ENCODE measurements around the gene ZSCAN25.
"Not testable (repeated sequence)": the region's sequence is repeated elsewhere in the genome, so short reads cannot be mapped to it uniquely, and the experiment has no call there.

The ZSCAN25 gene

DNA sequence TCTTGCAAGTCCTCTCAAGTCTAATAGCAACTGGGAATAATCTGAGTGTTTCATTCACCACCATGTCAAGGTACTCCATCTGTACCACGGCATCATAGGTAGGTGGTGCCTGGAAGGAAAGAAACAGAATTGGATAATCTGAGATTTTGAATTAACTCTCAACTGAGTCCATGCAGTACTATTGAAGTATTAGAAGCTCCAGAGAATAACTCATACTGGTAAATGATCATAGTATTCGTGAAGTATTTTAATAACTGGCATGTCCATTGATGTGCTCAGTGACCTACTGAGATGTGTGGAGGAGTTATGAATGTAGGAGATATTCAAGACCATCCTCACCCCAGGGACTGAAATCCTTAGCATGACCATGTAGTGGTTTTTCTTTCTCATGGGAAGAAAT, 35.9 kb downstream of the ZSCAN25 start:
- no peak for DNase-seq

DNA sequence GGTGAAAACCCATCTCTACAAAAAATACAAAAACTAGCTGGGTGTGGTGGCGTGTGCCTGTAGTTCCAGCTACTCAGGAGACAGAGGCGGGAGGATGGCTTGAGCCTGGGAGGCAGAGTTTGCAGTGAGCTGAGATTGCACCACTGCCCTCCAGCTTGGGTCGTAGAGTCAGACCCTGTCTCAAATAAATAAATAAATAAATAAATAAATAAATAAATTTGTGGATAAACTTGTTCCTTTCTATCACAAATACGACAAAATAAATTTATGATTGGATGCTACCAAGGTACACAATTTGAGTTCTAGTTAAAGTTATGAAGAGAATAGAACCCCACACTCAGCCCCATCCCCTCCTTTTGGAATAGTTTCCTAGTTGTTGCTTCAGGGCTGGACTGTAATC, 36.5 kb downstream of the ZSCAN25 start:
- not testable (repeated sequence) for DNase-seq

DNA sequence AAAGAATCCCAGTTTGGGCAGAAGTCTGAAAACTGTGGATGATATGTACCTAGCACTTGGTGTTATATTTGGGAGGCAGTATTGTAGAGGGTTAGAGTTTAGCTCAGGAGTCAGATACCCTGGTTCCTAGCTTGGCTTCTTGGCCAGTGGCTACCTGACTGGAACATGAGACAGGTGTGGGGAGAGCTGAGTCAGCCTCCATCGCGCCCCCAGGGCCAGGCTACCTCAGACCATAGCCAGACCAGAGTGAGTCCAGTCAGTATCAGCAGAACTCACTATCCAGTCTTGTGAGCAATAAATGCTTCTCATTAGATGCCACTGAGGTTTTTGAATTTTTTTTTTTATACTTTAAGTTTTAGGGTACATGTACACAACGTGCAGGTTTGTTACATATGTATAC, 37.0 kb downstream of the ZSCAN25 start:
- no peak for DNase-seq

DNA sequence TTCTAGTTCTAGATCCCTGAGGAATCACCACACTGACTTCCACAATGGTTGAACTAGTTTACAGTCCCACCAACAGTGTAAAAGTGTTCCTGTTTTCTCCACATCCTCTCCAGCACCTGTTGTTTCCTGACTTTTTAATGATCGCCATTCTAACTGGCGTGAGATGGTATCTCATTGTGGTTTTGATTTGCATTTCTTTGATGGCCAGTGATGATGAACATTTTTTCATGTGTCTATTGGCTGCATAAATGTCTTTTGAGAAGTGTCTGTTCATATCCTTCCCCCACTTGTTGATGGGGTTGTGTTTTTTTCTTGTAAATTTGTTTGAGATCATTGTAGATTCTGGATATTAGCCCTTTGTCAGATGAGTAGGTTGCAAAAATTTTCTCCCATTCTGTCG, 37.9 kb downstream of the ZSCAN25 start:
- DNase-seq = not testable (repeated sequence)

DNA sequence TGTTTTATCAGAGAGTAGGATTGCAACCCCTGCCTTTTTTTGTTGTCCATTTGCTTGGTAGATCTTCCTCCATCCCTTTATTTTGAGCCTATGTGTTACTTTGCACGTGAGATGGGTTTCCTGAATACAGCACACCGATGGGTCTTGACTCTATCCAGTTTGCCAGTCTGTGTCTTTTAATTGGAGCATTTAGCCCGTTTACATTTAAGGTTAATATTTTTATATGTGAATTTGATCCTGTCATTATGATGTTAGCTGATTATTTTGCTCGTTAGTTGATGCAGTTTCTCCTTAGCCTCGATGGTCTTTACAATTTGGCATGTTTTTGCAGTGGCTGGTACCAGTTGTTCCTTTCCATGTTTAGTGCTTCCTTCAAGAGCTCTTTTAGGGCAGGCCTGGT, 41.1 kb downstream of the ZSCAN25 start:
- not testable (repeated sequence) for DNase-seq

DNA sequence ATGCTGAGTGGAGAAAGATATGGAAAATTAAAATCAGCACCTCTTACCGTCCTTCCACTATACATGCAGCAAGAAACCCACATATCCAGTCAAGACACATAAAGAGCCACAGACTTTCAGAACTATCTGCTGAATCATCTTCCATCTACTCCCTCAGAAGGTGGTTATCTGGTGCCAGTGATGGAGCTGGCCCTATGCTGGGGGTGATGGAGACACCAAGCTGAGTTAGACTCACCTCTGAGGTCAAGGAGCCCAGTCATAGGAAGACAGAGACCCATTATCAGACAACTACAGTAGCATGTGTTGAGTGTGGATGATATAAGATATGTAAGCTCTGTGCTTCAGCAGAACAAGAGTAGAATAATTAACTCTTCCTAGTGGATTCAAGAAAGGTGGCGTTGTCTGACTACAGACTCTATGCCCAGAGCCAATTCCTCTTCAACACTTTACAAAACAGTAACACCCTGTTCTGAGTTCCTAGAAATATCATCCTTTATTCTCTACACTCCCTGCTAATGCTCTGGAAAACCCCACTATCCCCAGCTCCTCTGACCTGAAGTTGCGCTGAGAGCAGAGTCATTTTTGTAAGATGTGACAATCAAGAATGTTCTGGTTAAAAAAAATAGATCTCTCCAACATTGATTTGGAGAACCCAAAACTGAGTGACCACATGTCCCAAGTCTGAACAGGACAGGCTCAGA, 48.7 kb downstream of the ZSCAN25 start:
- DNase-seq = no peak

DNA sequence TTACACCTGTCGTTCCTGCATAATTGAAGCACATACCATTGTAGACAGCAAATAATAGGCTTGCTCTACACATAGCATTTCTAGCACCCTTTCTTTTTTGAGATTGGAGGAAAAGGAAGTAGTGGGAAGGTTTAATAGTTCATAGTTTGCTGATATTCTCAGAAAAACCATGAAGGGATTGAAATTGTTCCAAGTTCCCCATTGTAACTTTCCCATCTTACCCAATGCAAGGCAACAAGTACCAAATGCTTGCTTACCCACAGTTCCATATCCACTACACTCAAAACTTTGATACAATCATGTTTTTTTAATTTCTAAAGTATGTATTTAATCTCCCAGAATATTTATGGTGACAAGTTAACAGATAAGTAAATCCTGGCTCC, 49.3 kb downstream of the ZSCAN25 start:
- DNase-seq = no peak

DNA sequence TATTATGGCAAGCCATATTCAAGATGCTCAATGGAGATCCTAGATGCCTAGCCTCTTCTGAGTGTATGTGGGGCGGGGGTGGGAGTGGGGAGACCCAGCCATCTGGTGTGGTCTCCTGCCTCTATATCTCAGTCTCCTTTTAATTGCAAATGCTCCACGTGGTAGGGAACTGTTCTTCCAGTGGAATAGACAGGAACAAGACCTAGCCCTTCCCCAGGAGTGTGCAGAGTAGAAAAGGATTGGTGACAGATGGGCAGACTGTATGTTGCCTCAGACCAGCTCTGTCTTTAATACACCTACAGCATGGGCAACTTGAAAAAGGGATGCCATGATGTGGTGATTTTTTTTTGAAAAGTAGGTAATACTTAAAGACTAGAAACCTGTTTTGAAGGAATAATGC, 50.4 kb downstream of the ZSCAN25 start:
- no peak for DNase-seq

DNA sequence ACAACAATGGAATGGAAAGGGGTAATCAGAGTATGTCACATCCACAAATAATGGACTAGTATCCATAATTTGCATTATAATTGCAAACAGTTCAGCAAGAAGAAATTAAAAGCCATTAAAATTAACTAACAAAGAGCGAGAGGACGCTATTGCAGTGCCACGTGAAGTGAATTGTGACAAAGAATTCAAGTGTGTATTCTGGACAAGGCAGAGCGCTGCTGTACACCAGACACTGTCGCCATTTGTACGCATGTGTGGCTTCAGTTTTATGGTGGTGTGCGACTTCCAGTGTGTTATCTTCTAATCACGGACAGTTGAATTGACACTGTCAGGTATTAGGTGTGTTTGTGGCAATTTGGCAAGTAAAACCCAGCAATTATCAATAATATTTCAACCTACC, 51.8 kb downstream of the ZSCAN25 start:
- DNase-seq = no peak

DNA sequence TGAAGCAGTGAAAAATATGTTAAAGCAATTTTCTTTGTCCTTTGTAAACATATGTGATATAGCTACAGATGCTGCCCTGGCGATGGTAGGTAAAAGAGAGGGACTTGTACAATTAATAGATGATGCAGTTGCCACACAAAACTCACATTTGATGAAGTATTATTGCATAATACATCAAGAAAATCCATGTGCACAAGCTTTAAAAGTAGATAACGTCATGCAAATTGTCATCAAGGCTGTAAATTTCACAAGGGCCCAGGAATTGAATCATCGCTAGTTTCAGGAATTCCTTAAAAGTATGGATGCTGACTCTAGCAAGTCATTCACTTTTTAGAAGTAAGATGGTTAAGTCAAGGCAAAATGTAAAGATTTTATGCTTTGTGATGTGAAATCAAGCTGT, 53.0 kb downstream of the ZSCAN25 start:
- DNase-seq = no peak

DNA sequence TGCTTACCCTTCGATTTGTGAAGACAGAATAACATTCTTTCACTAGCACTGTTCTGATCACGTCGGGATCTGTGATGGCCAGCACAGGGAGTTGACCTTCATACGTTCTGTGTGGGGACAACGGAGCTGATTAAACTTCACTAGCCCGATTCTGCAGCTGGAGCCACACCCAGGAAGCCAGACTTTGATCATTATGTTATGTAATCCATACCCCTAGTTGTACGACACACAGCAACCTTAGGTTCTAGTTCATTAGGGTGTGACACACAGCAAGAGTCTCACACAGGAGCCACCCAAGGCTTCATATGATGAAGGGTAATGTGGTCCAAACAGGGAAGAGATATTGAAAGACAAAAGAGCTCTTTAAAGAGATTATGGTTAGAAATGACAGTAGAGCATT, 55.8 kb downstream of the ZSCAN25 start:
- no peak for DNase-seq

DNA sequence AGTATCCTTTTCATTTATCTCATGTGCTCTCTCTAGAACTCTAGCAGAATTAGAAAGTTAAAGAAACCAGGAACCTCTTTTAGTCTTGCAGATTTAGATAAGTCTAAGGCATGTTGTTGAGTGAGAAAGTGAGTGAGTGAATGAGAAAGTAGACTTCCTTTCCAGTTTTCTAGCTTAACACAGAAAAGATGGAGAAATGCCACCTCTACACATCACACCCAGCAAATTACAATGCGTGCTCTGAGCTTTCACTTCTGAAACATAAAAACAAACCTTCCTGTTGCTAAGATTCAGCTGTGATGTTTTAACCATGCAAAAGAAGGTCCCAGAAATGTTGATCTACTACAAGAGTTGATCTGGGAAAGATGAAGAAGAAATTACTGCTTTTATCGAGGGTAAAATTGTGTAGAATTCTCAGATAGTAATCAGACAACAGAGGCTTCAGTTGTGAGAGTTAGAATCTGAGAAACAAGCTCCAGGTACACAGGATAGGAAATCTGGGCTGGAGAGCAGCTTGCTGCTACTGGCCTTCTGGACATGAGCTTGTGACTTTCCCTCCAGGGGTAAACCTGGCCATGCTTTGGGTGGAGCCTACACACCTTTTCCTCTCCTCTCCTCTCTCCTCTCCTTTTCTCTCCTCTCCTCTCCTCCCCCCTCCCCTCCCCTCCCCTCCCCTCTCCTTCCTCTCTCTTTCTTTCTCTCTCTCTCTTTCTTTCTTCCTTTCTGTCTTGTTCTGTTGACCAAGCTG, 58.4 kb downstream of the ZSCAN25 start:
- no peak for DNase-seq

DNA sequence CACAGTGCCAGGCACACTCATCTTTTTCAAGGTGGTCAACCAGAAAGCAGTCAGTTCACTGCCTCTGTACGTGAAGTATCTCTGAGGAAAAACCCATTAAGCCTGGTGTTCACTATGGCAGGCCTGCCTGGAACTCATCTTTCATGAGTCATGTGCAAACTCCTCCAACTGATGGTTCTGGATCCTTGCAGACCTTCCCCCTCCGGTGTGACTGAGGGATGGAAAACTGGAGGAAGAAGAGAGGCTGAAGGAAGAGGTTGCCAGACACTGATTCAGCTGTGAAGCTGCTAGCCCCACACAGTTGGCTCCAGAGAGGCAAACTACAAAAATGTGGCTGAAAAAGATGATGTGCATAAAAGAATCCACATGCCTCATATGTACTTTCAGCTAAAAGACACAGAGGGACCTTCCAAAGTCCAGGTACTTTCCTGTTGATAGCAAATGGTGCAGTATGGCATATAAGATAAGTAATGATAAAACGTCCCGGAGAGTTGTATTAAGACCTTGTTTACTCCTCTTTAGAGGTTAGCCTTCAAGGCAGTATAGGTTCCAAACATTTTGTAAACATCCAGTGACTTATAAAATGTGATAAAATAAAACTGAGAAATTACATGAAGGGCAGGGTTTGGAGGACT, 60.4 kb downstream of the ZSCAN25 start:
- DNase-seq = no peak

DNA sequence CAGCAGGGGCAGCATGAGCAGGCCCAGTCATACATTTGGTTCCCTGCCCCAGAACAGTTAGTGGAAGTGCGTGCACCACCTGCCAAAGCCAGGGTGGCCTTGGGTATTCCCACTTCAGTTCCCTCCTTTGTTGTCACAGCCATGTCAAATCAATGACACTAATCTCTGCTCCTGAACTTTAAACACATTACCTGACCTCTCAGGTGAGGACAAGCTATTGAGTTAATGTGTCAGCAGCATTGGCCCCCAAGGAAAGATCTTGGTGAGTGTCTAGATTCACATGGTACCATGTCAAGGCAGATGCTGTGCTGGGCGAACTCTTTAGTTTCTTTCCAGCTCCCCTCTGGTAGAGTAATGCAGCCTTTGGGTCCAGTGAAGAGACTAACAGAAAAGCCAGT, 60.9 kb downstream of the ZSCAN25 start:
- no peak for DNase-seq

DNA sequence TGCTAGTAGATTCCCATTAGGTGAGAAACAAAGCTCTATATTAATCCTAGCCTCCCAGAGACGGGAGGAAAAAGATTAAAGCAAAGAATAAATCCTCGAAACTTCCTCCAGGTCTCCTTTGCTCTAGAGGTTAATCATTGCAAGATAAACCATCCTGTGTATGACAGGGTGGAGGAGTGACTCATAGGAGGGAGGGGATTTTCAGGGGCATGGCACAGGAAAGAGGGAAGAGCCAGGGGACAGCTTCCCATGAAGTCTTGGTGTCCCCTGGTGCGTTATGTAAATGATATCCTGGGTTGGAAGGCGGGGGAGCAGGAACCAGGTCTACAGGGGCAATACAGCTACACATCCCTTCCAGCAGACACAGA, 62.3 kb downstream of the ZSCAN25 start:
- no peak for DNase-seq

DNA sequence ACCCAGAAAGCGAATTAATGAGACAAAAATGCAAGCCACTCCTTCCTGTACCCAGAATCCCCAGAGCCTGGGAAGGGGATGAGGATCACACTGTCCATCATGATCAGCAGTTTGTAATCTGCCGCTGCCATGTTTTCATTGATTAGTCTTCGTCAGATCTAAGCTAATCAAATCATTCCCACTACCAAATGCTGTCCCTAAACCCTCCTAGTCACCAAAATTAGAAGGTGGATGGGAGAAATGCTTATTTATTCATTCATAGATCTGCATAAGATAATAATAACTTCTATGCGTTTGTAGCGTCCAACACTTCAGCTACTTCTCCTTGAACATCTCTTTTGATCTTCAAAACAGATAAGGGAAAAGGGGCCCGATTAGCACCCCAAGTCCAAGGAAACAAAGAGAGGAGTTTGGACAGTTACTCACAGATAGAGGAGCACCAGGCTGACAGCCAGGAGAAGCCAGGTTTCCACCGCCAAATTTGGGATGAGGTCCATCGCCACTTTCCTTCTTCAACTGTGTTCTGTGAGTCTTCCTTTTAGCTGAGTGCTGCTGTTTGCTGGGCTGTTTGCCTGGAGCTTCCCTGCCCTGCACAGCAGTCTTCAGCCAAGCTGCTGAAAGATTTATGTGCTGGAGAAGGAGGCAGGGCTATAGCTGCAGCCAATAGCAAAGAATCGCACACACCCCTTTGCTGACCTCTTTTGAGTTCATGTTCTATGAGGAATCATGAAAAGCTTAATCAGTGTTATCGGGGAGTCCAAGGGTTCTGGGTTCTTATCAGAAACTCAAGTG, 62.9 kb downstream of the ZSCAN25 start, which contains the start of gene CYP3A5:
TSS of gene CYP3A5 (minus strand) at position 597 of the 792 bp plus-strand sequence. CDS start at position 497, 100 bp downstream.
- DNase-seq = no peak
